Left kidney (tissue), 2 donors: Measurements from ENCODE around the gene ZFYVE19. TPM values are rescaled to one million over a fixed set of nuclear protein-coding genes. Genes with fewer than 3 reads are reported as not detected.

Source experiments
- DNase-seq: peaks from one replicate; pipeline ENCODE4 v3.0.0-alpha.2; 2013
- polyA plus RNA-seq: library from polyadenylated mRNA; unstranded; fragments of 120-200 nt; gene quantifications from one replicate; pipeline ENCODE4 v1.2.1, GENCODE V29; 2013; ENCODE audit not compliant: insufficient read length

Gene ZFYVE19
- polyA plus RNA-seq, 1 donor = 25.5 TPM

GRCh38 chr15:40773902-40774301 lies 33.0 kb upstream of the ZFYVE19 start:
- no peak for DNase-seq

GRCh38 chr15:40775007-40775406 lies 31.9 kb upstream of the ZFYVE19 start:
- no peak for DNase-seq

- no peak for DNase-seq
Observed at GRCh38 chr15:40775740-40776536, 31.0 kb upstream of the ZFYVE19 start.

DNA sequence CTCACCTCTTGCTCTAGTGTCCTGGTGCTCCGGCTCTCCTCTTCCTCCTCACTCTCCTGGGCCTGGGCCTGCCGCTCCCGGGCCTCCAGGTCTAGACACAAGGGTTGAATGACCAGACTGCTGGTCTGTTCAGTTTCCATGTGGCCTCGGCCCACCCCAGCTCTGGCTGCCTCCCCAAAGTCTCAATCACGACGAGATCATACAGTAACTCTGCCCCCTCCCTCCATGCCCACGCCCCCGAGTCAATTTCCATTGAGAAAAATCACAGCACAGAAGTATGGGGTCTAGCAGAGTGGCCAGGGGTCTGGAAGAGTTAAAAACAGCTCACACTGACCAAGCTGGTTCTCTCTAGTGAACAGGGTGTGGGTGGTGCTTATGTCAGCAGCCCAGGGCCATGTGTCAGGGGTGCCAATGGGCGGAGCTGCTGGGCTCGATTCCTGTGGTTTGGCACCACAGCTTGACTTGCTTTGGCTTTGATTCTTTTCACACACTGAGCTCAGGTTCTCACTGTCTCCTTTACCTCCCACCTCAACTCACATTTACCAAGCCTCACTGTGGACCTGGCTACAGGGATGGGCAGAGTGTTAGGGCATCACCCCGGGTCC lies 30.2 kb upstream of the ZFYVE19 start:
- no peak for DNase-seq

- no peak for DNase-seq
Observed at GRCh38 chr15:40782609-40783227, 24.2 kb upstream of the ZFYVE19 start.

DNA sequence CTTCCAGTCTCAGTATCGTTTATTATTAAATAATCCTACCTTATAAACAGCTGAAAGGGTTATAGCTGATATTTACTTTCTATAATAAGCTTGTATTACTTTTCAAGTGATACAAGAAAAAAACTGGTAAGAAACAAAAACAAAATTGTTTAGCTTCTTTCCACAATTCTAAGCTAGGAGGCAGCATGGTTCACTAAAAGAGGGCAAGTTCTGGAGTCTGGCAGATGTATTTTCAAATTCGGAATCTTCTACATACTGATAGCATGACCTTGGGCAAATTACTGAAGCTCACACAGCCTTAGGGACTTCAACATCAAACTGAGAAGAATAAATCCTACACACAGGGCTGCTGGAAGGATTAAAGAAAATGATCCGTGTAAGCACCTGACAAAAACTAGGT lies 21.7 kb upstream of the ZFYVE19 start:
- no peak for DNase-seq

- DNase-seq = no peak
Observed at GRCh38 chr15:40785814-40786213, 21.1 kb upstream of the ZFYVE19 start.

DNA sequence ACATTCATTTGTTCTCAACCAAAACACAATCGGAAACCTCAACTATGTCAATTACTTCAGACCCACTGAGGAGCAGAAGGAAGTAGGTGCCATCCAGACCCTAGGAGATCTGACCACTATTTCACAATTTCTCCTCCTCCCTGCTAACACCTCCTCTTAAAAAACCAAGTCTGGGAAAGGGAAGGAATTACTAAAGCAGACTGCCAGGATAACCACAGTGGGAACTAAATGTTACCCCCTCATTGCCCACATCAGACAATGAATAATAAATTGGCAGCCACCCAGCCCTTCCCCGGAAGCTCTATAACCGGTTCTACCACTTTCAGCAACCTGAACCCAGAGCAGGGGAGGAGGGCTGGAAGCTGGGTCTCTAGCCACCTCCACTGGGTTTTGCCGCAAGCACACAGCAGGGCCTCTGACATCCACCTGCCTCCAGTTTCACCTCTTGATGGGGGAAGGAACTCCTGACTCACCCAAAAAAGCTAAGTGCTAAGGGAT lies 19.5 kb upstream of the ZFYVE19 start:
- DNase-seq = no peak

DNA sequence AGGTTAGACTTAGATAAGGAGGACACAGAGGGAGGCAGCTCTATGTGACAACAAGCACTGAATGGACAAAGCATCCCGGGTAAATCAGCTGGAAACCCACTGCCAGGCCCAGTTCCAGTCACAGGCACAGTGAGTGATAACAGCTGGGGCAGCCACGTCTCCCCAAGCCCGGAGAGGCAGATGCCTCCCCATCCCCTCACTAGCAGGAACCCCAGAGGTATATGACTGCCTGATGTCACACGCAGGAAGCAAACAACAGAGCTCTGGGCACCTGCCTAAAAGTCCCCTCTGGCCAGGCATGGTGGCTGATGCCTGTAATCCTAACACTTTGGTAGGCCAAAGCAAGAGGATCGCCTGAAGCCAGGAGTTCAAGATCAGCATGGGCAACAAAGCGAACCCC lies 18.9 kb upstream of the ZFYVE19 start:
- DNase-seq = no peak

DNA sequence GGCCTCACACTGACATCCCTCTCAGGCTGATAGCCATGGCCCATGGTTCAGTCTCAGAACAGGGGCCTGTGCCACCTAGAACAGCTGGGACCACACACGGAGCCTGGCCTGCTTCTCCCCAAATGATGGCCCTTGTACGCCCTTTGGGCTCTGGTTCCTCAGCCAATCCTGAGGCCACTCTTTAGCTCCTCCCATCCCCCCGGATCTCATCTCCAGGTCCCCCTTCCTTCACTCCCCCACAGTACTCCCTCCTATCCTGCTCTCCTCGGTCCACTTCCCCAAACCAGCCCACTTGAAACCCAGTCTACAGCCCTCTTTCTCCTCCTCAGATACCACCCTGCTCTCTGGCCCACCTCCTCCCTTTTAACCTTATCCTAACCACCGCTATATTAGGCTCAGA lies 17.8 kb upstream of the ZFYVE19 start:
- DNase-seq = no peak

- DNase-seq = no peak
Observed at GRCh38 chr15:40789999-40790398, 16.9 kb upstream of the ZFYVE19 start.

DNA sequence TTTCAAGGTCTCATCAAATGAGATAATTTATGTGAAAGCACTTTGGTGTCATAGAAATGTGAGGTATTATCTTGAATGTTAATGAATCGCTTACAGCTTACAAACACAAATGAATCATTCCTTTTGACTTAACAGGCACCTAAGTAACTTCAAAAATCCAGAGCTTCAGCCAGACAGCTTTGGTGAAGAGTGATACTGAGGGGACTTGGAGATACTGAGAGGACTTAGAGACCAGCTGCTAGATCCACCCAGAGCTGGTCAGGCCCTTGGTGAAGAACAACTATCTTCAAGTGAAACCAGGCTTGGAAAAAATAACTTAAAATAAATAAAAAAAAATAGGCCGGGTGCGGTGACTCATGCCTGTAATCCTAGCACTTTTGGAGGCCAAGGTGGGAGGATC lies 16.2 kb upstream of the ZFYVE19 start:
- no peak for DNase-seq

- DNase-seq = no peak
Observed at GRCh38 chr15:40792394-40792793, 14.5 kb upstream of the ZFYVE19 start.

- DNase-seq = no peak
Observed at GRCh38 chr15:40793216-40793989, 13.5 kb upstream of the ZFYVE19 start.

- no peak for DNase-seq
Observed at GRCh38 chr15:40796041-40796440, 10.8 kb upstream of the ZFYVE19 start.

DNA sequence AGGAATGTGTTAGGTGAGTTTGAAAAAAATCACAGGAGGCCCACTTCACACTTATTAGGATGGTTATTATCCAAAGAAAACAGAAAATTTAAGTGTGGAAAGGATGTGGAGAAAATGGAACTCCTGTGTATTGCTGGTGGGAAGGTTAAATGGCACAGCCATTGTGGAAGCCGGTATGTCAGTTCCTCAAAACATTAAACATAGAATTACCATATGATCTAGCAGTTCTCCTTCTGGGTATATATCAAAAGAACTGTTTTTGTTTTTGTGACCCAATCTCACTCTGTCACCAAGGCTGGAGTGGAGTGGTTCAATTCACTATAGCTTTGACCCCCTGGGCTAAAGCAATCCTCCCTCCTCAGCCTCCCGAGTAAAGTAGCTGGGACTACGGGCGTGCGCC lies 10.4 kb upstream of the ZFYVE19 start:
- DNase-seq = no peak

DNA sequence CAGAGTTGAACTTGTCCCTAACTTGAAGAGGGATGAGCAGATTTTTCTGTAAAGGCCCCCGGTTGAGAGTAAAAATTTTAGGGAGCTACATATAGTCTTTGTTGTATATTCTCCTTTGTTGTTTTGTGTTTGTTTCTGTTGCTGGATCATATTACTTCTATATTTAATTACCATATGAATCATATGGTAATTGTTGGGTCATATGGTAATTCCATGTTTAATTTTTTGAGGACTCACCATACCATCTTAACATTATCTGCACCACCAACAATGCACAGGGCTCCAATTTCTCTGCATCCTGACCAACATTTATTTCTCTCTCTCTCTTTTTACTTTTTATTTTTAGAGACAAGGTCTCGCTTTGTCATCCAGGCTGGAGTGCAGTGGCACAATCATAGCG lies 7.4 kb upstream of the ZFYVE19 start:
- DNase-seq = no peak

- no peak for DNase-seq
Observed at GRCh38 chr15:40803076-40803475, 3.8 kb upstream of the ZFYVE19 start.

DNA sequence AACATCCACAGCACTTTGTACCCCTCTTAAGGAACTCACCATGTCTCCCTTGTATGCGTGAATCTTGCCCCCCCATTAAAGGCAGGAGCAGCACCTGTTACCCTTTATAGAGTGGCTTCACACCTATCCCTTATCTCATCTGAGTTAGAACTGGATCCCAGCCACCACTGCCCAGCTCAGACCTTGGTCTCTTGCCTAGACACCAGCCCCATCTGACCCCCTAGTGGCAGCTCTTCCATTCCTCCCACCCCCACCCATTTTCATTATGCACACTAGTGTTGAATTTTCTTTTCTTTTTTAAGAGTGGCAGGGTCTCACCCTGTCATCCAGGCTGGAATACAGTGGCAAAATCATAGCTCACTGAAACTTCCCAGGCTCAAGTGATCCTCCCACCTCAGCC lies 3.2 kb upstream of the ZFYVE19 start:
- DNase-seq = no peak

GRCh38 chr15:40806672-40807027 lies 239 bp upstream of the ZFYVE19 start:
- no peak for DNase-seq

DNA sequence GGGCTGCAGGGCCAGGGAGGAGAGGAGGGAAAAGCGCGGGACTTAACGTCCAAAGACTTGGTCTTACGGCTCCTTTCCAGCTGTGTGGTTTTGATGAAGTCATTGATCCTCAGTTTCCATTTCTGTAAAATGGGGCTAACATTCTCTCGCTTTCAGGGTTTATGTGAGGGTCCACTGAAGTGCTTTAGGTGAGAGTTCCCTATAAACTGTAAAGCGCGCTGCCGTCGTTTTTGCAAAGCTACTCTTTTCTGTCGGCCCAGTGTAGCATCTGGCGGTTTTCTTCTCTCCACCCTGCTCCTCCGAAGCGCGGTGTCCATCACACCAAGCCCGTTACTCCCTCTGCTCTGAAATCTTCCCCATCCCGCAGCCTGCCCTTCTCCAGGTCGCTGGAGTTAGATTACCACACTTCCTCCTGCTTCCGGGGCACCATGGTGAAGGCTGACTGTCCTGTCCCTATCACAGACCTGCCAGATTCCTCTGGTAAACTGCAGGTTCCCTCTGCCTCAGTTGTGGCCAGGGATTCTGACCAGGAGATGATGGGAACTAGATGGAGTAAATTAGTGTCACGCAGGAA lies 1.1 kb downstream of the ZFYVE19 start:
- DNase-seq = no peak

DNA sequence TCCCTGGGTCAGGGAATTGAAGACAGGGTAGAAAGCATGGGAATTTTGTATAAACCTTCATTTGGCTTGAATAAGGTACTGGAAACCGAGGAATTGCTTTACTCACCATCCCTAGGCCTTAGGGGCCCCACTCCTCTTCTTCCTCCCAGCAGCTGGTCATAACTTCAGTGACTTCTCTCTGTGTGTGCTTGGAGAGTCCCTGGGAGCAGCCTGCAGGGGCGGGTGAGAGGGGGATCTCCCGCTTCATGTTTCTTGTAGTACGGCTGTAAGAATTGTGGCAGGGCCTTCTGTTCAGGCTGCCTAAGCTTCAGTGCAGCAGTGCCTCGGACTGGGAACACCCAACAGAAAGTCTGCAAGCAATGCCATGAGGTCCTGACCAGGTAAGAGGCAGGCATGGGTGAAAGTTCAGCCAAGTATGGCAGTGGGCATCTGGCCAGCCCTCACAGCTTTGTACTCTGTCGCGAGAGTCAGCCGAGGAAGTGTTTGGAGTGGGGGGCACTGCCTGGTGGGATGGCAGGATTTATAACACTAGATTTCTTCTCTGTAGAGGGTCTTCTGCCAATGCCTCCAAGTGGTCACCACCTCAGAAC lies 2.1 kb downstream of the ZFYVE19 start:
- no peak for DNase-seq
